HL-60 (cell line): Measurements from ENCODE around the gene PIGP.

ENCODE experiments used
- DNase-seq, 2 experiments: peaks; one replicate each; pipeline ENCODE4 v3.0.0-alpha.2; 2010 to 2020; ENCODE audit warnings: low read depth in 1 of 2, low spot score in 1 of 2
- H3K27ac ChIP-seq: fragments of 250-450 bp; sonication (Bioruptor Pico); replicated peaks from 2 replicates; pipeline ENCODE4 v1.5.1; 2020; ENCODE audit warnings: mild to moderate bottlenecking, moderate library complexity
- H3K27me3 ChIP-seq: fragments of 250-450 bp; sonication (Bioruptor Pico); 2 replicates; pipeline ENCODE4 v1.5.1; 2021; ENCODE audit warnings: mild to moderate bottlenecking, moderate library complexity; ENCODE audit not compliant: insufficient read depth, poor library complexity, severe bottlenecking
- H3K4me3 ChIP-seq: replicated peaks from 2 replicates; pipeline ENCODE4 v1.5.1; 2011; ENCODE audit warnings: mild to moderate bottlenecking, control low read depth, low read length; ENCODE audit not compliant: insufficient read depth
- GABPA ChIP-seq: IDR thresholded peaks from 2 replicates; pipeline ENCODE4 v1.6.1; 2012; ENCODE audit warnings: low read depth
- POLR2AphosphoS5 ChIP-seq: IDR thresholded peaks from 2 replicates; pipeline ENCODE4 v1.6.1; 2012; ENCODE audit warnings: low read depth
- SPI1 ChIP-seq: IDR thresholded peaks from 2 replicates; pipeline ENCODE4 v1.6.1; 2012; ENCODE audit warnings: low read depth, mild to moderate bottlenecking, borderline replicate concordance
- TF ChIP-seq, protein P1 (sequence below): IDR thresholded peaks from one replicate; pipeline ENCODE4 v1.5.1; 2011; ENCODE audit warnings: low read length, control low read depth, inconsistent platforms; ENCODE audit not compliant: insufficient read depth
- TF ChIP-seq, protein P2 (sequence below): IDR thresholded peaks from 2 replicates; pipeline ENCODE4 v1.6.1; 2012; ENCODE audit warnings: low read depth; ENCODE audit not compliant: insufficient replicate concordance

PIGP gene

DNA sequence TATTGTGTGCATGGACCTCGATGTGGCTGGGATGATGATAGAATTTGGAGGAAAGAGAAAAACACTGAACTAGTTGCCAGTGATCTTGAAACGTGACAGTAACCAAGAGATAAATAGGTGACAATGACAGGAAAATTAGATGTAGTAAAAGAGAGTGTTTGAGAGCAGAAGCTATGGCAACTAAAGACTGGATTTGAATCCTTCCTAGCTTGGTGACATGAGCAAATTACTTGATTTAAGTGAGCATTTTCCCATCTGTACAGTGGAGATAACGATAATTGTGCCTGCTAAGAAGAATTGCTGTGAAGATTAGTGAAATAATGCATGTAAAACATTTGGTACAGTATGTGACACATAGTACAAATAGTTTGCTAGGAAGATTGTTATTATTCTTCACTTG is 12.9 kb upstream of the PIGP start:
- DNase-seq, result no peak
- no peak for TF ChIP-seq POLR2AphosphoS5
- TF ChIP-seq, protein P1, sequence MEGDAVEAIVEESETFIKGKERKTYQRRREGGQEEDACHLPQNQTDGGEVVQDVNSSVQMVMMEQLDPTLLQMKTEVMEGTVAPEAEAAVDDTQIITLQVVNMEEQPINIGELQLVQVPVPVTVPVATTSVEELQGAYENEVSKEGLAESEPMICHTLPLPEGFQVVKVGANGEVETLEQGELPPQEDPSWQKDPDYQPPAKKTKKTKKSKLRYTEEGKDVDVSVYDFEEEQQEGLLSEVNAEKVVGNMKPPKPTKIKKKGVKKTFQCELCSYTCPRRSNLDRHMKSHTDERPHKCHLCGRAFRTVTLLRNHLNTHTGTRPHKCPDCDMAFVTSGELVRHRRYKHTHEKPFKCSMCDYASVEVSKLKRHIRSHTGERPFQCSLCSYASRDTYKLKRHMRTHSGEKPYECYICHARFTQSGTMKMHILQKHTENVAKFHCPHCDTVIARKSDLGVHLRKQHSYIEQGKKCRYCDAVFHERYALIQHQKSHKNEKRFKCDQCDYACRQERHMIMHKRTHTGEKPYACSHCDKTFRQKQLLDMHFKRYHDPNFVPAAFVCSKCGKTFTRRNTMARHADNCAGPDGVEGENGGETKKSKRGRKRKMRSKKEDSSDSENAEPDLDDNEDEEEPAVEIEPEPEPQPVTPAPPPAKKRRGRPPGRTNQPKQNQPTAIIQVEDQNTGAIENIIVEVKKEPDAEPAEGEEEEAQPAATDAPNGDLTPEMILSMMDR, result no peak
- TF ChIP-seq SPI1, result no peak
- TF ChIP-seq GABPA, result no peak
- TF ChIP-seq, protein P2, sequence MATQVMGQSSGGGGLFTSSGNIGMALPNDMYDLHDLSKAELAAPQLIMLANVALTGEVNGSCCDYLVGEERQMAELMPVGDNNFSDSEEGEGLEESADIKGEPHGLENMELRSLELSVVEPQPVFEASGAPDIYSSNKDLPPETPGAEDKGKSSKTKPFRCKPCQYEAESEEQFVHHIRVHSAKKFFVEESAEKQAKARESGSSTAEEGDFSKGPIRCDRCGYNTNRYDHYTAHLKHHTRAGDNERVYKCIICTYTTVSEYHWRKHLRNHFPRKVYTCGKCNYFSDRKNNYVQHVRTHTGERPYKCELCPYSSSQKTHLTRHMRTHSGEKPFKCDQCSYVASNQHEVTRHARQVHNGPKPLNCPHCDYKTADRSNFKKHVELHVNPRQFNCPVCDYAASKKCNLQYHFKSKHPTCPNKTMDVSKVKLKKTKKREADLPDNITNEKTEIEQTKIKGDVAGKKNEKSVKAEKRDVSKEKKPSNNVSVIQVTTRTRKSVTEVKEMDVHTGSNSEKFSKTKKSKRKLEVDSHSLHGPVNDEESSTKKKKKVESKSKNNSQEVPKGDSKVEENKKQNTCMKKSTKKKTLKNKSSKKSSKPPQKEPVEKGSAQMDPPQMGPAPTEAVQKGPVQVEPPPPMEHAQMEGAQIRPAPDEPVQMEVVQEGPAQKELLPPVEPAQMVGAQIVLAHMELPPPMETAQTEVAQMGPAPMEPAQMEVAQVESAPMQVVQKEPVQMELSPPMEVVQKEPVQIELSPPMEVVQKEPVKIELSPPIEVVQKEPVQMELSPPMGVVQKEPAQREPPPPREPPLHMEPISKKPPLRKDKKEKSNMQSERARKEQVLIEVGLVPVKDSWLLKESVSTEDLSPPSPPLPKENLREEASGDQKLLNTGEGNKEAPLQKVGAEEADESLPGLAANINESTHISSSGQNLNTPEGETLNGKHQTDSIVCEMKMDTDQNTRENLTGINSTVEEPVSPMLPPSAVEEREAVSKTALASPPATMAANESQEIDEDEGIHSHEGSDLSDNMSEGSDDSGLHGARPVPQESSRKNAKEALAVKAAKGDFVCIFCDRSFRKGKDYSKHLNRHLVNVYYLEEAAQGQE, result no peak
- Histone ChIP-seq H3K27me3 (no peaks in the 10 kb centered on the region), H3K4me3 (no peak overlapping the region), H3K27ac (no peak overlapping the region)

DNA sequence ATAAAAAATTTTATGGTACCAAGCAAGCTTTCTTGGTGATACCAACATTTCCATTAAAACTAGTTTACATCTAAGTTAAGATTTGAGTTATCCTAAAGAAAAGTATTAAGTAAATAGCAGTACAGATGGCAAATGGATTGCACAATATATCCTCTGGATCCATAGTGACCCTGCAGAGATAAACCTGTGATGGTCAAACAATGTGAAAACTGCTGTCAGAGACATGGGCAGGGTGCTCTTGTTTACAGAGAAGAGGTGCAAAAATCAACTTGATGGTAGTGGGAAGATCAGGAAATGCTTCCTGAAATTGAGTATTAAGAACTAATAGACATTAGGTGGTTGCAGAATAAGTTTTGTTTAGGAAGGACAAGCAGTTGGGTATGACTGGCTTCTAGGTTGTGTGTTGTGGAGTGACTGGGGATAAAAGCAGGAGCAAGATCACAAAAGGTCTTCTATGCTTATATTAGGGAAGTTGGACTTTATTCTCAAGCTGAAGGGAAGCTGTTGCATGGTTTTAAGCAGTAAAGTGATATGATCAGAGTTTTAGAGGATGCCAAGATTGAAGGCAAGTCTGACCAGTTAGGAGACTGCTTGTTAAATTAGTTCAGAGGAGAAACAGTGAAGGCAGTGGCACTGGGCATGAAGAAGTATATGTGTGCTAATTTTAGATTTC is 10.1 kb upstream of the PIGP start:
- no peaks in the 10 kb centered on the region for H3K27me3 ChIP-seq
- no peak overlapping the region for H3K27ac ChIP-seq
- H3K4me3 ChIP-seq, result no peak overlapping the region
- TF ChIP-seq POLR2AphosphoS5, result no peak
- TF ChIP-seq, protein P1, result no peak
- no peak for TF ChIP-seq SPI1
- TF ChIP-seq GABPA, result no peak
- TF ChIP-seq, protein P2, result no peak
- DNase-seq, result no peak

DNA sequence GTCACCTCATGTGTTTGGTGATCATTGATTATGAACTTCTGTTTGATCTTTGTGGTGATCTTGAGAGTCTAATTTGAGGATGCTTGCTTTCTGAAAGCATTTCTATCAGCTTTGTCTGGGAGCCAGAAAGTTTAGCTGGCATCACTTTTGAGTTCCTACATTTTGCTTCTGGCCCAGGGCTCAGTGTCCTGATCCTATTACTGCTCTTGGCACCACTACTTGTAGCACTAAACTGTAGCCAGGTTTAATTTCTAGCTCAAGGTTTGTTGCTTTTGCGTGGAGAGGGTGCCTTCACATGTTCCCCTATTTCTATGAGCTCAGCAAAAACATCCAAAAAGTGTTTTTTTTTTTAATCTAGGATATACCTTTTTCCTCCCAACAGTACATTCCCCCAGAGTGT is 9.5 kb upstream of the PIGP start:
- TF ChIP-seq, protein P2, result no peak
- TF ChIP-seq GABPA (no peak), SPI1 (no peak), POLR2AphosphoS5 (no peak)
- TF ChIP-seq, protein P1, result no peak
- Histone ChIP-seq H3K4me3 (no peak overlapping the region), H3K27me3 (no peaks in the 10 kb centered on the region), H3K27ac (no peak overlapping the region)
- DNase-seq, result no peak
